Activated naive CD8-positive, alpha-beta T cell treated with anti-CD3 and anti-CD28 coated beads for 36 hours (primary cell): ENCODE results near the gene CREG2. TPM values are rescaled to one million over a fixed set of nuclear protein-coding genes. Genes with fewer than 3 reads are reported as not detected.
"Not testable (repeated sequence)": the region's sequence is repeated elsewhere in the genome, so short reads cannot be mapped to it uniquely, and the experiment has no call there.

Experiments
- DNase-seq: peaks from one replicate; pipeline ENCODE4 v3.0.0; 2021
- H3K27ac Mint-ChIP-seq: one replicate; pipeline ENCODE4 v1.8.0; 2022; ENCODE audit warnings: mild to moderate bottlenecking, moderate library complexity, mixed read lengths
- H3K27me3 Mint-ChIP-seq: one replicate; pipeline ENCODE4 v1.8.0; 2022; ENCODE audit warnings: mild to moderate bottlenecking, mixed read lengths
- H3K36me3 Mint-ChIP-seq: one replicate; pipeline ENCODE4 v1.8.0; 2021; ENCODE audit warnings: mild to moderate bottlenecking, mixed read lengths
- H3K4me1 Mint-ChIP-seq: one replicate; pipeline ENCODE4 v1.8.0; 2021; ENCODE audit warnings: mixed read lengths
- H3K4me3 Mint-ChIP-seq: one replicate; pipeline ENCODE4 v1.8.0; 2022; ENCODE audit warnings: mild to moderate bottlenecking, moderate library complexity, mixed read lengths
- H3K9me3 Mint-ChIP-seq: one replicate; pipeline ENCODE4 v1.8.0; 2022; ENCODE audit warnings: mixed read lengths
- total RNA-seq, 2 experiments: library from RNA; stranded (reverse); gene quantifications; one replicate each; pipeline ENCODE4 v1.2.3, GENCODE V29; 2021

CREG2 gene
- total RNA-seq, 2 experiments from 2014 or later: not detected

DNA sequence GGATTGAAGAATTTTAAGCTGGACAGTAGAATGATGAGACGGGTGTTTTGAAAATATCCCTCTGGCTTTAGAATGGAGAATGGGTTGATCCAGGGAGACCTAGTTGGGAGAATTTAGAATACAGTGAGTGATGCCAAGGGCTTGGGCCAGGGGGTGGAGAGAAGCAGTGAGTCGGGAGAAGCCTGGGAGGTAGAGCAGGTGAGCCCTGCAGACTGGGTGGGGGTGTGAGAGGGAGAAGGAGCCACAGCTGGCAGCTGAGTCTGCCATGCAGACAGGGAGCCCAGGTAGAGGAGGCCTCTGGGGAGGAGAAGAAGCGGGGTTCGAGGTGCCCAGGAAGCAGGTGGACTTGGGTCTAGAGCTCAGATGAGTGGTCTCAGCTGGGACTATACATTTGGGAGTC, 18.2 kb downstream of the CREG2 start:
- H3K4me3 Mint-ChIP-seq: no peak overlapping the region
- peaks cover 3% of the 10 kb centered on the region for H3K27me3 Mint-ChIP-seq
- peaks cover 6% of the 10 kb centered on the region for H3K9me3 Mint-ChIP-seq
- H3K4me1 Mint-ChIP-seq: no peaks in the 10 kb centered on the region
- H3K27ac Mint-ChIP-seq: no peak overlapping the region
- no peaks in the 10 kb centered on the region for H3K36me3 Mint-ChIP-seq
- no peak for DNase-seq

DNA sequence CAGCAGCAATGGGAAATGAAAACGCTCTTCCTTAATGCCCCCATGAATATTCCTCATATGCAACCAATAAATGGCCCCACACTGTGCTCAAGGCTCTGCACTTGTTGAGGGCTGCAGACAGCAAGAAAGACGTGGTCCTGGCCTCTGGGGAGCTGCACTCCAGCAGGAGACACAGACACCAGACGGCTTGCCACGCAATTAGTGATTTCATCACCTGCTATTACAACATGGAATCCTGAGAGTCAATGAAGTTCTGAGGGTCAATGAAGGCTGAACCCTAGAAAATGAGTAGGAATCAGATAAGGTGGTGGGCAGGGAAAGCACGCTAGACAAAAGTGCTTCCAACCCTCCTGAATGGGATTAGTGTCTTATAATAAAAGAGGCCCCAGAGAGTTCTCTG, 18.9 kb downstream of the CREG2 start:
- DNase-seq: no peak
- H3K4me3 Mint-ChIP-seq: no peak overlapping the region
- peaks cover 6% of the 10 kb centered on the region for H3K9me3 Mint-ChIP-seq
- H3K27me3 Mint-ChIP-seq: peaks cover 3% of the 10 kb centered on the region
- H3K4me1 Mint-ChIP-seq: no peaks in the 10 kb centered on the region
- H3K27ac Mint-ChIP-seq: no peak overlapping the region
- H3K36me3 Mint-ChIP-seq: no peaks in the 10 kb centered on the region

DNA sequence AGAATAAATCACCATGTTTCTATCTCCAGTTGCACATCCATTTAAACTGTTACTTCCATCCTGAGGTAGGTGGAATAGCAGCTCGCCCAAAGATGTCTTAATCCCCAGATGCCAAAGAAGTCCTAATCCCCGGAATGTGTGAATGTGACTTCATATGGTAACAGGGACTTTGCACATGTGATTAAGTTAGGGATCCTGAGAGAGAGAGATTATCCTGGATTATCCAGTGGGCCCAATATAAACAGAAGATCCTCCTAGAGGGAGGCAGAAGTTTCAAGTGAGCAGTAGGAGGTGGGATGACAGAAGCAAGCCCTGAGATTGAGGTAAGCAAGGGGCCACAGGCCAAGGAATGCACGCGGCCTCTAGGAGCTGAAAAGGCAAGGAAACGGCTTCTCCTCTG, 19.8 kb downstream of the CREG2 start:
- Mint-ChIP-seq H3K9me3 (no peaks in the 10 kb centered on the region), H3K4me1 (no peaks in the 10 kb centered on the region), H3K4me3 (no peak overlapping the region), H3K27ac (no peak overlapping the region), H3K27me3 (peaks cover 3% of the 10 kb centered on the region), H3K36me3 (no peaks in the 10 kb centered on the region)
- no peak for DNase-seq

DNA sequence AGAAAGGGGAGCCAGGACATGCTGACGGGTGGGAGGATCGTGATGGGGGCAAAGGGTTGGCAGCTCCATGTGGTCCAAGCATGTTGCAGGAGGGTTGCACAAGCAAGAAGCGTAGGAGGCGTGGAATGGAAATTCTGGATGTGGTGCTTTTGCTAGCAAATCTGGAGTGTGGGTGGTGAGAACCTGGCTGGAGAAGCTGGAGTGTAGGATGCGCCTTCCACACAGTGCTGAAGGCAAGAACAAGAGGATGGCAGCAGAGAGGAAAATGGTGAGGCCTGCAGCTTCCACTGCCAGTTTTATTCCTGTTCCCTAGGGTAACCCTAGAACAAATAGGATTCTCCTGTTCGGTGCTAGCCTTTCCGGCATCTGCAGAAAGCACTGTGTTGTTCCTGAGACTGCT, 22.4 kb downstream of the CREG2 start:
- H3K27me3 Mint-ChIP-seq: peaks cover 3% of the 10 kb centered on the region
- no peaks in the 10 kb centered on the region for H3K9me3 Mint-ChIP-seq
- H3K36me3 Mint-ChIP-seq: no peaks in the 10 kb centered on the region
- no peak for DNase-seq
- no peak overlapping the region for H3K4me3 Mint-ChIP-seq
- H3K4me1 Mint-ChIP-seq: peaks cover 16% of the 10 kb centered on the region
- H3K27ac Mint-ChIP-seq: no peak overlapping the region

DNA sequence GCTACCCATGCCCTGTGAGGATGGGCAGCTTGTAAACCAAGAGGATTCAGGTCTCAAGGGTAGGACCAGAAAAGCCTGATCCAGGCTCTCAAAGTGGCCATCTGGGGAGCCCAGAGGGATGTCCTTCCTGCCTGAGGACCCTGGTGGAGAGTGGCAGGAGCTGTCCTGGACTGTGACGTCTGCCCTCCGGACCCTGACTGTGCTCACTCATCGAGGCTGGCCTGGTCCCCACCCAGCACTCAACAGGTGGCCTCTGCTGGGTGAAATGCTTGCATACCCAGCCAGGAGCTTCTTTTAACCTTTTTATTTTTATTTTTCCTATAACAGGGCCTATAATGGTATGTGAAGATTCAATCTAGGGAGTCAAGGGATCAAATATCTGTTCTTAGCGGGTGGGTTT, 24.5 kb downstream of the CREG2 start:
- Mint-ChIP-seq H3K36me3 (no peaks in the 10 kb centered on the region), H3K9me3 (no peaks in the 10 kb centered on the region), H3K27ac (no peak overlapping the region), H3K4me3 (no peak overlapping the region), H3K4me1 (peaks cover 16% of the 10 kb centered on the region), H3K27me3 (peaks cover 3% of the 10 kb centered on the region)
- DNase-seq: no peak

DNA sequence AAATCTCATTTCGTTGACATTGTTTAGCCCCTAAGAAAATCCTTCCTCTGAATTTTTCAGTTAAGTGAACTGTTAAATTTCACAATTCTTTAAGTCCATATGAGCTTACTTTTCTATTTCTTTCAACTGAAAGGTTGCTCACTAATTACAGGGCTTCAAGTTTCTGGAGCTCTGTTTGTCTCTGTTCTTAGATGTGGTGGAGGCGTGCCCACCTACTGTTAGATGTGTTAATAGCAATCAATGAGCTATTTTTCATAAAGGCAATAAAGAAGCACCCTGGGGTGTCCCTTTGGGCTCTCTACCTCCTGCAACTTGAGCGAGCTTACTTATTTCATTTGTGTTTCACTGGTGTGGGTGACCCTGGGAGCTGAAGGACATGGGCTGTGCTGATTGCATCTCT, 25.0 kb downstream of the CREG2 start:
- peaks cover 16% of the 10 kb centered on the region for H3K4me1 Mint-ChIP-seq
- peaks cover 3% of the 10 kb centered on the region for H3K27me3 Mint-ChIP-seq
- DNase-seq: no peak
- no peak overlapping the region for H3K27ac Mint-ChIP-seq
- no peaks in the 10 kb centered on the region for H3K9me3 Mint-ChIP-seq
- H3K36me3 Mint-ChIP-seq: no peaks in the 10 kb centered on the region
- no peak overlapping the region for H3K4me3 Mint-ChIP-seq

DNA sequence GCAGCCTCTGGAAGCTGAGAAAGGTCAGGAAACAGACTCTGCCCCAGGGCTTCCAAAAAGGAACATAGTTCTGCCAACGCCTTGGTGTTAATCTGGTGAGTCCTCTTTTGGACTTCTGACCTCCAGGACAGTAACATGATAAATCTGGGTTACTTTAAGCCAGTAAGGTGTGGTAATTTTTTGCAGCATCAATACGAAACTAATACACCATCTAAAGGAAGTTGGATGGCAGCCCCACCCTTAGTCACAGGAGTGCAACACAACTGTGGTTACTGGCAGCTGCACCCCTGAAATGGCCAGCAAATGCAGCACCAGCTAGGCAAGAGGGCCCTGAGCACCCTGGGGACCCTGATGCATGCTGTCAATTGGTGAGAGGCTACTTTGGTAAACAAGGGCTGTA, 25.8 kb downstream of the CREG2 start:
- DNase-seq: no peak
- peaks cover 3% of the 10 kb centered on the region for H3K27me3 Mint-ChIP-seq
- H3K4me3 Mint-ChIP-seq: no peak overlapping the region
- H3K9me3 Mint-ChIP-seq: no peaks in the 10 kb centered on the region
- peaks cover 16% of the 10 kb centered on the region for H3K4me1 Mint-ChIP-seq
- H3K36me3 Mint-ChIP-seq: no peaks in the 10 kb centered on the region
- no peak overlapping the region for H3K27ac Mint-ChIP-seq

DNA sequence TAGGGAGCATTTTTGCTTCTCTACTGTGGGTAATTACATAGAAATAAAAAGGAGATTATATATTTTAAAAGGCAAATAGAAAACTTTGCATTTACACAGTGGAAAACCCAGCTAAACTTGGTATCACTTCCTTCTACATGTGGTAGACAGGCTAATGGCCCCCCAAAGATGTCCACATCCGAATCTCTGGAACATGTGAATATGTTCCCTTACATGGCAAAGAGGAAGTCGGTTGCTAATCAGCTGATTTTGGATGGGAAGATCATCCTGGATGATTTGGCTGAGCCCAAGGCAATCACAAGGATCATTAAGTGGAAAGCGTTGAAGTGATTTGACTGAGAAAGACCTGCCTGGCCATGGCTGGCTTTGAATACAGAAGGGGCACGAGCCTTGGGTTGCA, 26.2 kb downstream of the CREG2 start:
- Mint-ChIP-seq H3K27me3 (peaks cover 3% of the 10 kb centered on the region), H3K4me1 (peaks cover 16% of the 10 kb centered on the region), H3K27ac (no peak overlapping the region), H3K4me3 (no peak overlapping the region), H3K9me3 (no peaks in the 10 kb centered on the region), H3K36me3 (no peaks in the 10 kb centered on the region)
- DNase-seq: no peak

DNA sequence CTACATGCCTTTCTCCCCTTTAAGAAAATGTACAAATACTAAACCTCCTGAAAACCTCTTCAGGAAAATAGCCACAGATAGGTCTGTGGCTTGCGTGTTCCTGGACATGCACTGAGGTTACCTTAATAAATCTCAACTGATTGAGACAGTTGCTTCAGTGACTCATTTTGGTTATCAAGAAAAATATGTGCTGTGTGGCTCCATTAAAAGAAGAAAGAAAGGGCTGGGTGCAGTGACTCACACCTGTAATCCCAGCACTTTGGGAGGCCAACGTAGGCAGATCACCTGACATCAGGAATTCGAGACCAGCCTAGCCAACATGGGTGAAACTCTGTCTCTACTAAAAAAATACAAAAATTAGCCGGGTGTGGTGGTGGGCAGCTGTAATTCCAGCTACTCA, 27.1 kb downstream of the CREG2 start:
- Mint-ChIP-seq H3K4me1 (peaks cover 16% of the 10 kb centered on the region), H3K27me3 (peaks cover 3% of the 10 kb centered on the region), H3K9me3 (no peaks in the 10 kb centered on the region), H3K27ac (no peak overlapping the region), H3K36me3 (no peaks in the 10 kb centered on the region), H3K4me3 (no peak overlapping the region)
- no peak for DNase-seq

DNA sequence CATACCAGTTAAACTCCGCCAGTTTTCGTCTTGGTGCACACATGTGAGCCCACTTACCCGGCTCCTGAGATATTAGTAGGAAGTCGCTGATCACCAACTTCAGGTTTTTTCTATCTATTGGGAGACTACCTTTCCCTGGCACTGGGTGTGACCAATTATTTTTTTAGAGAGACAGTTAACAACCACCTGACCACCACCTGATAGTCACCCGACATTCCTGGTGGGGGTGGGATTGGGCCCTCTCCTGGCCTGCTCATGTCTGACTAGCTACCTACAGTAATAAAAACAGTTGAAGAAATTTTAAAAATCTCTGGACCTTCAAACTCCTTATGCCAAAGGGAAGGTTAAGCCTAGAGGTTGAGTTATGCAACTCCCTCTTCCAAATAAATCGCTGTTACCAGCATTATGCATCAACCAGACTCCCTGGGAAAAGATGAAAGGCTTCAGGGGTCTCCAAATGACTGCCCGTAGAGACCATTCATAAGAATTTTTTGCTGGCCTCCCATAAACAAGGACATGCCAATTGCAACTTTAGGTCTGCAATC, 27.8 kb downstream of the CREG2 start:
- Mint-ChIP-seq H3K36me3 (no peaks in the 10 kb centered on the region), H3K9me3 (no peaks in the 10 kb centered on the region), H3K4me1 (peaks cover 16% of the 10 kb centered on the region), H3K27ac (no peak overlapping the region), H3K27me3 (peaks cover 2% of the 10 kb centered on the region), H3K4me3 (no peak overlapping the region)
- DNase-seq: no peak

DNA sequence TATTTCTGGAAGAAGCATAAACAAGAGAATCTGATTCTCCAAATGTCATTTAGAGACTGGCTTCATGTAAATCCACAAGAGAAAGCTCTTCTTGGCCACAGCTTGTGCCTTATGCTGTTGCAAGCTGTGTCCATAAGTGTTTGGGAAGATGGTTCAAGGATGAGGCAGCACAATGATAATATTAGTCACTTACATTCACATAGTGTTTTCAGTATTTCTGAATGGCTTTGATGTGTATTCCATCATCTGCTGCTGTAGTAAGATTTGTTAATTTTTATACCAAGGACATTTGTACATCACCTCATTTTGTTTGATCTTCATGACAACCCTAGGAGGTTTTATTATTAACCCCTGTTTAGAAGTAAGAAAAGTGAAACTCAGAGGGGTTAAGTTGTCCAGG, 29.9 kb downstream of the CREG2 start:
- Mint-ChIP-seq H3K36me3 (no peaks in the 10 kb centered on the region), H3K27ac (no peak overlapping the region), H3K27me3 (no peaks in the 10 kb centered on the region), H3K9me3 (no peaks in the 10 kb centered on the region), H3K4me1 (peaks cover 16% of the 10 kb centered on the region), H3K4me3 (no peak overlapping the region)
- no peak for DNase-seq

DNA sequence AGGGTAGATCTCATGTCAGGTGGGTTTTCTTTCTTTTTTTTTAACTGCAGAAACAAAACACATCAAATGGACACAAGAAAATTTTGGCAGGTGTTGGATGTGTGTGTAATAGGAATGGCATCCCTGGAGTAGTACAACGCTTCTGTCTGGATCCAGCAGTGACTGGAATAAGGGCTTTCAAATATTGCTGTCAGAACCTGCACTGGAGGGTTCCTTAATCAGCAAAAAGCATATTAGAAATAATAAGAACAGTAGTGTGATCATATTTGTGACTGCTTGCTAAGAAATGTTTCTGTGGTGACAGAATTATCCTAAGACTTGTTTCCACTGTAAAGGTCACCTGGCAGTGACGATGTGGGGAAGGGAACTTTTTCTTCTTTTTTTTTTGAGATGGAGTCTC, 30.8 kb downstream of the CREG2 start:
- H3K36me3 Mint-ChIP-seq: no peaks in the 10 kb centered on the region
- H3K27me3 Mint-ChIP-seq: no peaks in the 10 kb centered on the region
- H3K4me3 Mint-ChIP-seq: no peak overlapping the region
- H3K27ac Mint-ChIP-seq: no peak overlapping the region
- H3K4me1 Mint-ChIP-seq: peaks cover 10% of the 10 kb centered on the region
- H3K9me3 Mint-ChIP-seq: no peaks in the 10 kb centered on the region
- DNase-seq: no peak

DNA sequence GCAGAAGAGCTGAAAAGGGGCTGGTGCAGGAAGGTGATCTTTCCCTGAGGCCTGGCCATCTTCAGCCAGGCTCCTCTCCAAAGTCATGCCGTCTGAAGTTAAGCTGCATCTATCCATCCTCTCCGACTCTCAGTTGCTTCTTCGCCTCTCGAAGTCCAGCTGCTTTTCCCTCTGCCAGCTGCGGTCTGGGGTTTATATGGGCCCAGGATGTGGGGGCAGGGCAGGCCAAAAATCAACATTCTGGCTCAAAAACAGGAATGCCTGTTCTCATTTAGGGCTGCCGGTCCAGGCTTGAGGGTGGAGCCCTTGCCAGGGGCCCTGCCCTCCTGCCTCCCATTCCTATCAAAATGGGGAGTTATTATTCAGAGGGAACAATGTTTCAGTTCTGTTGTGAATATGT, 31.2 kb downstream of the CREG2 start:
- no peaks in the 10 kb centered on the region for H3K27me3 Mint-ChIP-seq
- H3K27ac Mint-ChIP-seq: no peak overlapping the region
- H3K9me3 Mint-ChIP-seq: no peaks in the 10 kb centered on the region
- H3K4me3 Mint-ChIP-seq: no peak overlapping the region
- H3K4me1 Mint-ChIP-seq: peaks cover 5% of the 10 kb centered on the region
- no peaks in the 10 kb centered on the region for H3K36me3 Mint-ChIP-seq
- no peak for DNase-seq

DNA sequence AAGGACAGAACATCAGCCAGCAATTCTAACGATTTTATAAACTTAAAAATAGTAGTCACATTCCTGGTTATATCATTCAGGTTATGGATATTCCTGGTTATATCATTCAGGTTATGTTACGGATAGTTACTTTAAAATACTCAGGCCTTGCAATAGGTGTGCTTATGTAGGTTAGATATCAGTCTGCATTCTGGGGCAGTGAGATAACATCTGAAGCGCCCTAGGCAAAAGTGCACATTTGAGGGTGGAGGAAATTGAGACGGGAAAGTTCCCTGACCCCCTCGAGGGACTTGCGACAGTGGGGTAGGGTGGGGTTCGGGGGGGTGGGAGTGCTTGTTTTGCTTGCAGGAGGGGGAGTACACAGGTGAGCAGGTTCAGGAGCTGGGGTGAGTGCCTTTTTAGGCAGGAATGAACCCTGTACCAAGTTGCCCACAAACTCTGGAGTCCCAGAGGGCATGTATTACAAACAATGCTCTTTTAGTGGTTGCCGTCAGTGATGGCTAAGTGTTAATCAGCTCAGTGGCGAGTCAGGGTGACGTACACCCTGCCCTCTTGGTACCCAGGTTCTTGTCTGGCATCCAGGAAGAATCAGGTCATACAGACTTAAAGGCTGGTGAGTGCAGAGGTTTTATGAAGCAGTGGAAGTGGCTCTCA, 31.8 kb downstream of the CREG2 start:
- H3K36me3 Mint-ChIP-seq: no peaks in the 10 kb centered on the region
- no peaks in the 10 kb centered on the region for H3K27me3 Mint-ChIP-seq
- no peak for DNase-seq
- H3K9me3 Mint-ChIP-seq: no peaks in the 10 kb centered on the region
- no peak overlapping the region for H3K4me3 Mint-ChIP-seq
- peaks cover 6% of the 10 kb centered on the region for H3K4me1 Mint-ChIP-seq
- H3K27ac Mint-ChIP-seq: no peak overlapping the region

DNA sequence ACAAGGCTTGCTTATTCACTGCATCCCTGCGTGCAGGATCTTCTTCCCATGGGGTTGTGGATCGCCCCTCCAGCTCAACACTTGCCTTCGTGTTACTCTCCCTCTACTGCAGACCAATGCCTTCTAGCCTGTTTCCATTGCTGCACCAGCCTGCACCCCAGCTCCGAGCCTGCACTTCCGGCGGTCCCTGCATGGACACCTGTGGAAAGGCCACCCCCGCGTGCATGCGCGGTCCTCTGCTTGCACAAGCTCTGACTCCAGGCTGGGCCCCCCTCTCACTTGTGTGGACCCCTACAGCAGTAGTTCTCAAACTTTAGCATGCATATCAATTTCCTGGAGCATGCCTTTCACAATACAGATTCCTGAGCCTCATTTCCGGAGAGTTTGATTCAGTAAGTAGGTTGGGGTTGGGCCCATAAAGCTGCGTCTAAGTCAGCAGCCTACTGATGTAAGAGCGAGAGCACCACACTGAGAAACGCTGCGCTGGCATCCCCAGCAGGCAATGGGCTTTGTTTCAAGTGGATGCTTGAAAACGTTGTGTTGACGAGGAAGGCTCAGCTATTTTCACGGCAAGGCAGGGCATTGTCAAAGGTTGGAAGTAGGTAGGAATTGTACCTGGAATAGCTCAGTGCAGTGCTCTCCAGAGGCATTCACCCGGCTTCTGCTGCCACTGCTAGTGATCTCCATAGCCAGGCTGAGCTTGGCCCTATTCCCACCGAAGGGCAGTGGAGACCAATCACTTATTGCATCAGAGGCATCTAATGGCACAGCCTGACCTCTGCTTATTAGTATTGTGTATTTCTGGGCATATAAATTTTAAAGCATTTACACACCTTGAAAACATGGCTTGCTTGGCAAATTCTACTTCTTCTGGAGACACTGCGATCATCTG, 32.6 kb downstream of the CREG2 start:
- Mint-ChIP-seq H3K36me3 (no peaks in the 10 kb centered on the region), H3K27me3 (no peaks in the 10 kb centered on the region), H3K27ac (no peak overlapping the region), H3K9me3 (no peaks in the 10 kb centered on the region), H3K4me1 (peaks cover 6% of the 10 kb centered on the region), H3K4me3 (no peak overlapping the region)
- DNase-seq: no peak

DNA sequence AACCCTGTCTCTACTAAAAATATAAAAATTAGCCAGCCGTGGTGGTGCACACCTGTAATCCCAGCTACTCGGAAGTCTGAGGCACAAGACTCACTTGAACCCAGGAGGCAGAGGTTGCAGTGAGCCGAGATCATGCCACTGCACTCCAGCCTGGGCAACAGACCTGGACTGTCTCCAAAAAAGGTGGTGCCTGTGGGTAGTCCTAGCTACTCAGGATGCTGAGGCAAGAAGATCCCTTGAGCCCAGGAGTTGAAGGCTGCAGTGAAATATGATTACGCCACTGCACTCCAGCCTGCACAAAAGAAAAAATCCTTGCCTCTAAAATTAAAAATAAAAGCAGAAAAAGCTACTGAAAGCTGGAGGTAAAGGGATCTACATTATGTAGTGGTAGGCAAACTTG, 34.7 kb downstream of the CREG2 start:
- H3K27ac Mint-ChIP-seq, H3K4me1 Mint-ChIP-seq, H3K4me3 Mint-ChIP-seq, H3K9me3 Mint-ChIP-seq, H3K27me3 Mint-ChIP-seq, DNase-seq, H3K36me3 Mint-ChIP-seq: not testable (repeated sequence)
